Fibroblast of lung (primary cell): ENCODE results near the gene CDKN2AIP. TPM values are rescaled to one million over a fixed set of nuclear protein-coding genes. Genes with fewer than 3 reads are reported as not detected.

Experiments
- DNase-seq, 2 donors: peaks; one replicate each; pipeline versions ENCODE4 v3.0.0 to v3.0.0-alpha.2; 2010; ENCODE audit warnings: low read depth in 2 of 2
- H2AFZ ChIP-seq: 2 replicates; pipeline ENCODE4 v1.5.1; 2012; ENCODE audit warnings: low read length, control low read depth, inconsistent platforms
- H3K27ac ChIP-seq: 2 replicates; pipeline ENCODE4 v1.5.1; 2011; ENCODE audit warnings: low read length, control low read depth; ENCODE audit not compliant: insufficient read depth
- H3K27me3 ChIP-seq: 2 replicates; pipeline ENCODE4 v1.5.1; 2011; ENCODE audit warnings: mild to moderate bottlenecking, low read length; ENCODE audit not compliant: control insufficient read depth, insufficient read depth
- H3K36me3 ChIP-seq: 2 replicates; pipeline ENCODE4 v1.5.1; 2011; ENCODE audit warnings: low read length; ENCODE audit not compliant: control insufficient read depth, insufficient read depth
- H3K4me1 ChIP-seq: 2 replicates; pipeline ENCODE4 v1.5.1; 2011; ENCODE audit warnings: low read length; ENCODE audit not compliant: control insufficient read depth, insufficient read depth; ENCODE audit errors: extremely low read depth
- H3K4me2 ChIP-seq: 2 replicates; pipeline ENCODE4 v1.5.1; 2011; ENCODE audit warnings: low read length, control low read depth; ENCODE audit not compliant: insufficient read depth; ENCODE audit errors: extremely low read depth
- H3K4me3 ChIP-seq, 4 experiments: fragments of 200-600 bp in 1 of 4; sonication (generic) in 1 of 4; replicated peaks in 1 of 4; 2 replicates each; pipeline ENCODE4 v1.5.1; 2011 to 2016; ENCODE audit warnings: low read length in 4 of 4, low read depth in 3 of 4, mild to moderate bottlenecking in 3 of 4, control low read depth in 2 of 4, inconsistent platforms in 1 of 4, mixed read lengths in 1 of 4; ENCODE audit not compliant: insufficient read depth in 1 of 4; ENCODE audit errors: control extremely low read depth in 1 of 4
- H3K79me2 ChIP-seq: 2 replicates; pipeline ENCODE4 v1.5.1; 2012; ENCODE audit warnings: mild to moderate bottlenecking, low read length, inconsistent platforms; ENCODE audit not compliant: control insufficient read depth, insufficient read depth
- H3K9ac ChIP-seq: 2 replicates; pipeline ENCODE4 v1.5.1; 2011; ENCODE audit warnings: mild to moderate bottlenecking, low read length, control low read depth; ENCODE audit not compliant: insufficient read depth
- H3K9me3 ChIP-seq: 2 replicates; pipeline ENCODE4 v1.5.1; 2012; ENCODE audit warnings: low read depth, low read length; ENCODE audit not compliant: control insufficient read depth, insufficient read depth
- H4K20me1 ChIP-seq: 2 replicates; pipeline ENCODE4 v1.5.1; 2011; ENCODE audit warnings: low read length; ENCODE audit not compliant: control insufficient read depth, insufficient read depth; ENCODE audit errors: extremely low read depth
- CTCF ChIP-seq, 2 donors: IDR thresholded peaks in 1 of 2; conservative IDR thresholded peaks in 1 of 2; 1 replicate in 1 of 2; 2 replicates in 1 of 2; pipeline ENCODE4 v1.5.1; 2011 to 2012; ENCODE audit warnings: low read length in 2 of 2, control low read depth in 1 of 2, inconsistent platforms in 1 of 2, low read depth in 1 of 2, mild to moderate bottlenecking in 1 of 2
- EZH2 ChIP-seq: IDR thresholded peaks from 2 replicates; pipeline ENCODE4 v1.5.1; 2012; ENCODE audit warnings: low read length, control low read depth, mild to moderate bottlenecking; ENCODE audit errors: missing control alignments
- polyA plus RNA-seq, 2 donors: library from polyadenylated mRNA; depleted of rRNA in 1 of 2; stranded (reverse) in 1 of 2; unstranded in 1 of 2; fragments of >200 nt; gene quantifications; 2 replicates each; pipeline ENCODE4 v1.2.1, GENCODE V29; 2011 to 2012; ENCODE audit warnings: missing spikeins in 1 of 2
- total RNA-seq: library from RNA; depleted of rRNA; stranded (reverse); fragments of >200 nt; gene quantifications from 2 replicates; pipeline ENCODE4 v1.2.1, GENCODE V29; 2014

The CDKN2AIP gene
- total and polyA plus RNA-seq, 2 donors (not counting 1 experiment from before 2014, with no cell fraction given) = 15.4 to 20.5 TPM

GRCh38 chr4:183416879-183417755 is 27.3 kb upstream of the CDKN2AIP start:
- no peak overlapping the region for H3K27ac ChIP-seq
- no peaks in the 10 kb centered on the region for H3K27me3 ChIP-seq
- H3K79me2 ChIP-seq = no peaks in the 10 kb centered on the region
- H3K36me3 ChIP-seq = no peaks in the 10 kb centered on the region
- no peak overlapping the region for H3K4me2 ChIP-seq
- TF ChIP-seq EZH2 (no peak), CTCF (conservative IDR thresholded peaks at IDR 0.05 in 1 of 2, IDR thresholded peaks at IDR 0.05 in 1 of 2; ENCODE audit: low read depth in 1 of 2, low read length in 2 of 2) (no peak)
- no peak overlapping the region for H2AFZ ChIP-seq
- no peaks in the 10 kb centered on the region for H4K20me1 ChIP-seq
- DNase-seq = no peak
- no peaks in the 10 kb centered on the region for H3K4me1 ChIP-seq
- H3K4me3 ChIP-seq = no peak overlapping the region
- H3K9me3 ChIP-seq = no peaks in the 10 kb centered on the region
- H3K9ac ChIP-seq = no peak overlapping the region

GRCh38 chr4:183422962-183423631 is 21.3 kb upstream of the CDKN2AIP start:
- Histone ChIP-seq H3K27me3 (no peaks in the 10 kb centered on the region), H3K4me3 (no peak overlapping the region), H3K27ac (no peak overlapping the region), H3K4me1 (no peaks in the 10 kb centered on the region), H3K36me3 (no peaks in the 10 kb centered on the region), H2AFZ (no peak overlapping the region), H3K4me2 (no peak overlapping the region), H4K20me1 (no peaks in the 10 kb centered on the region), H3K9ac (no peak overlapping the region), H3K79me2 (no peaks in the 10 kb centered on the region), H3K9me3 (no peaks in the 10 kb centered on the region)
- TF ChIP-seq CTCF (conservative IDR thresholded peaks at IDR 0.05 in 1 of 2, IDR thresholded peaks at IDR 0.05 in 1 of 2; ENCODE audit: low read depth in 1 of 2, low read length in 2 of 2) = no peak
- no peak for TF ChIP-seq EZH2
- peak; percentile 16 to 73 for DNase-seq

DNA sequence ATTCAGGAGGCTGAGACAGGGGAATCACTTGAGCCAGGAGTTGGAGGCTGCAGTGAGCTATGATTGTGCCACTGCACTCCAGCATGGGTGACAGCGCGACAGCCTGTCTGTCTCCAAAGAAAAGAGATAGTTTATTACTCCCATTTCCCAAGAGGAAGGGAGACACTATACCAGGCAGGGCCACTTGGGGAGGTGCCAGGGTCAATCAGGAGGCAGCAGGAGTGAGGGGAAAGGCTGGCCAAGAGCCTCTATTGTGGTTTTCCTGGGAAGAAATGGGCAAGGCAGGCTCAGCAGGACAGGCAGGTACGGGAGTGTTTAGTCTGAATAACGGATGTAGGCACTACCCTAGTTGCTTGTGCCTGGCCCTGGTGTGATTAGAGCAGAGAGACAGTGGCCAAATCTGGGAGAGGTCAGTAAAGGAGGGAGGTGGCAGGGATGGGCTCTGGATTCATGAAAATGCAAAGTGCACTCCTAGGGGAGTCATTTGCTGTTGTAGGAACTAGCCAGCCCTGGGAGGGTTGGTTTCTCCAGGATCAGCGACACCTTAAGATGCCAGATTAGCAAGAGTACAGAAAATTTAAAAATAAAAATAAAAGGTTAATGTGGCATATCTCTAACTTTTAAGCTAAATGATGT is 20.2 kb upstream of the CDKN2AIP start:
- Histone ChIP-seq H3K79me2 (no peaks in the 10 kb centered on the region), H3K9ac (no peak overlapping the region), H3K9me3 (no peaks in the 10 kb centered on the region), H3K4me3 (no peak overlapping the region), H3K4me1 (no peaks in the 10 kb centered on the region), H2AFZ (no peak overlapping the region), H3K27me3 (no peaks in the 10 kb centered on the region), H4K20me1 (no peaks in the 10 kb centered on the region), H3K4me2 (no peak overlapping the region), H3K36me3 (no peaks in the 10 kb centered on the region), H3K27ac (no peak overlapping the region)
- DNase-seq = no peak
- TF ChIP-seq CTCF (conservative IDR thresholded peaks at IDR 0.05 in 1 of 2, IDR thresholded peaks at IDR 0.05 in 1 of 2; ENCODE audit: low read depth in 1 of 2, low read length in 2 of 2) (no peak), EZH2 (no peak)
